Measurements from ENCODE around the gene PPP2R5B. TPM values are rescaled to one million over a fixed set of nuclear protein-coding genes. Genes with fewer than 3 reads are reported as not detected.

The PPP2R5B gene
- total and polyA plus RNA-seq, 2 experiments from 2014 or later, result 26.2 to 30.7 TPM

GRCh38 chr11:64898541-64898940, 25.9 kb upstream of the PPP2R5B start:
- no peaks in the 10 kb centered on the region for H3K27me3 ChIP-seq
- H3K9me3 ChIP-seq (ENCODE audit: low read depth), result no peaks in the 10 kb centered on the region
- peaks cover 23% of the 10 kb centered on the region for H3K36me3 ChIP-seq
- no peaks in the 10 kb centered on the region for H3K4me1 ChIP-seq (ENCODE audit: low read depth)
- no peak overlapping the region for H3K4me3 ChIP-seq
- H3K27ac ChIP-seq, result no peak overlapping the region
- DNase-seq (ENCODE audit: low read depth in 1 of 2, low spot score in 1 of 2), result no peak
- no peak for TF ChIP-seq CTCF (IDR thresholded peaks at IDR 0.05; ENCODE audit: low read depth, low read length)

- Histone ChIP-seq H3K9me3 (ENCODE audit: low read depth) (no peaks in the 10 kb centered on the region), H3K27me3 (no peaks in the 10 kb centered on the region), H3K36me3 (peaks cover 33% of the 10 kb centered on the region), H3K27ac (no peak overlapping the region), H3K4me1 (ENCODE audit: low read depth) (no peaks in the 10 kb centered on the region), H3K4me3 (no peak overlapping the region)
- no peak for TF ChIP-seq CTCF (IDR thresholded peaks at IDR 0.05; ENCODE audit: low read depth, low read length)
- no peak for DNase-seq (ENCODE audit: low read depth in 1 of 2, low spot score in 1 of 2)
Observed at GRCh38 chr11:64900263-64900678, 24.2 kb upstream of the PPP2R5B start.

GRCh38 chr11:64900774-64901173, 23.7 kb upstream of the PPP2R5B start:
- DNase-seq (ENCODE audit: low read depth in 1 of 2, low spot score in 1 of 2), result no peak
- TF ChIP-seq CTCF (IDR thresholded peaks at IDR 0.05; ENCODE audit: low read depth, low read length), result no peak
- no peak overlapping the region for H3K27ac ChIP-seq
- peaks cover 35% of the 10 kb centered on the region for H3K36me3 ChIP-seq
- H3K9me3 ChIP-seq (ENCODE audit: low read depth), result no peaks in the 10 kb centered on the region
- H3K27me3 ChIP-seq, result no peaks in the 10 kb centered on the region
- H3K4me1 ChIP-seq (ENCODE audit: low read depth), result no peaks in the 10 kb centered on the region
- H3K4me3 ChIP-seq, result no peak overlapping the region

- Histone ChIP-seq H3K9me3 (ENCODE audit: low read depth) (no peaks in the 10 kb centered on the region), H3K36me3 (peaks cover 49% of the 10 kb centered on the region), H3K4me3 (no peak overlapping the region), H3K27me3 (no peaks in the 10 kb centered on the region), H3K27ac (no peak overlapping the region), H3K4me1 (ENCODE audit: low read depth) (no peaks in the 10 kb centered on the region)
- TF ChIP-seq CTCF (IDR thresholded peaks at IDR 0.05; ENCODE audit: low read depth, low read length), result no peak
- DNase-seq (ENCODE audit: low read depth in 1 of 2, low spot score in 1 of 2), result no peak
Observed at GRCh38 chr11:64902102-64902900, 22.2 kb upstream of the PPP2R5B start.

- no peaks in the 10 kb centered on the region for H3K9me3 ChIP-seq (ENCODE audit: low read depth)
- DNase-seq (ENCODE audit: low read depth in 1 of 2, low spot score in 1 of 2), result no peak
- H3K4me1 ChIP-seq (ENCODE audit: low read depth), result no peaks in the 10 kb centered on the region
- H3K36me3 ChIP-seq, result peaks cover 51% of the 10 kb centered on the region
- no peaks in the 10 kb centered on the region for H3K27me3 ChIP-seq
- H3K4me3 ChIP-seq, result no peak overlapping the region
- no peak for TF ChIP-seq CTCF (IDR thresholded peaks at IDR 0.05; ENCODE audit: low read depth, low read length)
- no peak overlapping the region for H3K27ac ChIP-seq
Observed at GRCh38 chr11:64903291-64903833, 21.1 kb upstream of the PPP2R5B start.
